Panc1 (cell line): ENCODE data around the gene ONECUT3. TPM values are rescaled to one million over a fixed set of nuclear protein-coding genes. Genes with fewer than 3 reads are reported as not detected.

Experiments used
- ATAC-seq: fragments of 200-7000 bp; cut with Tn5 transposase; 2 replicates; pipeline ENCODE4 v1.9.1; 2020; ENCODE audit warnings: mild to moderate bottlenecking, moderate library complexity
- BruUV-seq: library from RNA; stranded (reverse); fragments of 400-500 nt; replicated peaks from 2 replicates; lab custom pipeline; 2021; lab: Mats Ljungman, UMichigan
- CTCF ChIA-PET: fragments of 300-600 bp; sonication (Branson Sonifier 250); formaldehyde crosslinking; loops from one replicate; lab custom pipeline; 2022; ENCODE audit warnings: antibody characterized with exemption; lab: Charles Lee
- POLR2A ChIA-PET: fragments of 300-600 bp; sonication (Branson Sonifier 250); formaldehyde crosslinking; loops from one replicate; lab custom pipeline; 2022; ENCODE audit warnings: antibody characterized with exemption; lab: Charles Lee
- DNase-seq: peaks from one replicate; pipeline ENCODE4 v3.0.0-alpha.2; 2010; ENCODE audit warnings: low read depth, low spot score
- H3K27ac ChIP-seq: 2 replicates; pipeline ENCODE4 v1.5.1; 2011; ENCODE audit warnings: mild to moderate bottlenecking, low read length, inconsistent platforms
- H3K27me3 ChIP-seq: fragments of 200-500 bp; sonication (Bioruptor generic); 2 replicates; pipeline ENCODE4 v1.6.0; 2014; ENCODE audit warnings: low read length, inconsistent platforms; ENCODE audit not compliant: control insufficient read depth, insufficient read depth
- H3K36me3 ChIP-seq: fragments of 200-500 bp; sonication (Bioruptor generic); 2 replicates; pipeline ENCODE4 v1.5.1; 2014; ENCODE audit warnings: inconsistent platforms, mild to moderate bottlenecking, low read length, moderate library complexity; ENCODE audit not compliant: control insufficient read depth, insufficient read depth
- H3K4me1 ChIP-seq: 2 replicates; pipeline ENCODE4 v1.5.1; 2011; ENCODE audit warnings: inconsistent platforms, mild to moderate bottlenecking, low read length, moderate library complexity; ENCODE audit not compliant: control insufficient read depth, insufficient read depth
- H3K4me3 ChIP-seq, 2 experiments: 2 replicates each; pipeline ENCODE4 v1.5.1; 2011 to 2012; ENCODE audit warnings: low read depth in 2 of 2, low read length in 2 of 2, mild to moderate bottlenecking in 2 of 2, inconsistent platforms in 1 of 2, moderate library complexity in 1 of 2
- H3K9me3 ChIP-seq: fragments of 200-500 bp; sonication (Bioruptor generic); 2 replicates; pipeline ENCODE4 v1.5.1; 2014; ENCODE audit warnings: low read depth, mild to moderate bottlenecking, inconsistent platforms, low read length, moderate library complexity; ENCODE audit not compliant: control insufficient read depth, insufficient read depth
- CTCF ChIP-seq: fragments of 450-650 bp; IDR thresholded peaks from 2 replicates; pipeline ENCODE4 v1.5.1; 2017; ENCODE audit warnings: mild to moderate bottlenecking
- POLR2AphosphoS5 ChIP-seq: IDR thresholded peaks from 2 replicates; pipeline ENCODE4 v1.6.1; 2012; ENCODE audit warnings: mild to moderate bottlenecking, low read depth, low read length, moderate library complexity
- SIN3A ChIP-seq: IDR thresholded peaks from 2 replicates; pipeline ENCODE4 v1.6.1; 2012; ENCODE audit warnings: low read depth, mild to moderate bottlenecking, low read length, moderate library complexity, borderline replicate concordance; ENCODE audit not compliant: insufficient read depth
- TCF7L2 ChIP-seq: IDR thresholded peaks from 2 replicates; pipeline ENCODE4 v1.6.1; 2011; ENCODE audit warnings: mild to moderate bottlenecking, low read depth, low read length, inconsistent platforms
- in situ Hi-C: cut with HindIII; loops from 2 replicates; pipeline ENCODE4 v1.10.0; 2016; ENCODE audit warnings: low sequenced_read_pairs, low pct_unique_long_range_greater_than_20kb
- intact Hi-C: fragments of 100-400 bp; cut with micrococcal nuclease; formaldehyde crosslinking; loops from one replicate; pipeline ENCODE4 v1.10.0; 2022; ENCODE audit not compliant: unreplicated experiment
- total RNA-seq: library from RNA; stranded (reverse); gene quantifications from one replicate; pipeline ENCODE4 v1.2.1, GENCODE V29; 2021; ENCODE audit not compliant: unreplicated experiment
- TF ChIP-seq, protein P1 (sequence below), 2 experiments: IDR thresholded peaks; 2 replicates each; pipeline ENCODE4 v1.6.1; 2011 to 2012; ENCODE audit warnings: low read depth in 2 of 2, control low read depth in 1 of 2, low read length in 1 of 2, mild to moderate bottlenecking in 1 of 2, moderate library complexity in 1 of 2; ENCODE audit not compliant: insufficient read depth in 1 of 2

The ONECUT3 gene
- total RNA-seq, 1 experiment from 2014 or later, result 16.5 TPM

- no peak for TF ChIP-seq CTCF
- no peak for TF ChIP-seq TCF7L2
- no peak for TF ChIP-seq POLR2AphosphoS5
- TF ChIP-seq SIN3A, result no peak
- TF ChIP-seq, protein P1, sequence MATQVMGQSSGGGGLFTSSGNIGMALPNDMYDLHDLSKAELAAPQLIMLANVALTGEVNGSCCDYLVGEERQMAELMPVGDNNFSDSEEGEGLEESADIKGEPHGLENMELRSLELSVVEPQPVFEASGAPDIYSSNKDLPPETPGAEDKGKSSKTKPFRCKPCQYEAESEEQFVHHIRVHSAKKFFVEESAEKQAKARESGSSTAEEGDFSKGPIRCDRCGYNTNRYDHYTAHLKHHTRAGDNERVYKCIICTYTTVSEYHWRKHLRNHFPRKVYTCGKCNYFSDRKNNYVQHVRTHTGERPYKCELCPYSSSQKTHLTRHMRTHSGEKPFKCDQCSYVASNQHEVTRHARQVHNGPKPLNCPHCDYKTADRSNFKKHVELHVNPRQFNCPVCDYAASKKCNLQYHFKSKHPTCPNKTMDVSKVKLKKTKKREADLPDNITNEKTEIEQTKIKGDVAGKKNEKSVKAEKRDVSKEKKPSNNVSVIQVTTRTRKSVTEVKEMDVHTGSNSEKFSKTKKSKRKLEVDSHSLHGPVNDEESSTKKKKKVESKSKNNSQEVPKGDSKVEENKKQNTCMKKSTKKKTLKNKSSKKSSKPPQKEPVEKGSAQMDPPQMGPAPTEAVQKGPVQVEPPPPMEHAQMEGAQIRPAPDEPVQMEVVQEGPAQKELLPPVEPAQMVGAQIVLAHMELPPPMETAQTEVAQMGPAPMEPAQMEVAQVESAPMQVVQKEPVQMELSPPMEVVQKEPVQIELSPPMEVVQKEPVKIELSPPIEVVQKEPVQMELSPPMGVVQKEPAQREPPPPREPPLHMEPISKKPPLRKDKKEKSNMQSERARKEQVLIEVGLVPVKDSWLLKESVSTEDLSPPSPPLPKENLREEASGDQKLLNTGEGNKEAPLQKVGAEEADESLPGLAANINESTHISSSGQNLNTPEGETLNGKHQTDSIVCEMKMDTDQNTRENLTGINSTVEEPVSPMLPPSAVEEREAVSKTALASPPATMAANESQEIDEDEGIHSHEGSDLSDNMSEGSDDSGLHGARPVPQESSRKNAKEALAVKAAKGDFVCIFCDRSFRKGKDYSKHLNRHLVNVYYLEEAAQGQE (IDR thresholded peaks at IDR 0.05; ENCODE audit: insufficient read depth in 1 of 2, low read depth in 2 of 2, low read length in 1 of 2), result no peak
- Histone ChIP-seq H3K9me3 (no peaks in the 10 kb centered on the region), H3K27me3 (no peaks in the 10 kb centered on the region), H3K27ac (no peak overlapping the region), H3K4me1 (peaks cover 25% of the 10 kb centered on the region), H3K36me3 (no peaks in the 10 kb centered on the region), H3K4me3 (no peak overlapping the region)
- in situ Hi-C loops (no loop called here), intact Hi-C loops (no loop called here)
- DNase-seq, result no peak
- POLR2A ChIA-PET, result interaction anchor here (0.7 kb wide), 1 partner anchor 87 kb away, joined by 14 read pairs; no protein-coding TSS in a partner anchor
- CTCF ChIA-PET, result no interaction called here
- no TSS peak for BruUV-seq
- no peak for ATAC-seq
These were observed 8.4 kb downstream of the ONECUT3 start for GRCh38 chr19:1761528-1762242.

GRCh38 chr19:1762243-1763117 lies 9.2 kb downstream of the ONECUT3 start:
- DNase-seq, result no peak
- ATAC-seq, result no peak
- H3K4me3 ChIP-seq, result no peak overlapping the region
- H3K27me3 ChIP-seq, result no peaks in the 10 kb centered on the region
- in situ Hi-C loops, result no loop called here
- ChIA-PET CTCF (no interaction called here), POLR2A (no interaction called here)
- H3K36me3 ChIP-seq, result no peaks in the 10 kb centered on the region
- no TSS peak for BruUV-seq
- H3K9me3 ChIP-seq, result no peaks in the 10 kb centered on the region
- peaks cover 30% of the 10 kb centered on the region for H3K4me1 ChIP-seq
- TF ChIP-seq TCF7L2 (no peak), SIN3A (no peak), POLR2AphosphoS5 (no peak), CTCF (no peak)
- TF ChIP-seq, protein P1 (IDR thresholded peaks at IDR 0.05; ENCODE audit: insufficient read depth in 1 of 2, low read depth in 2 of 2, low read length in 1 of 2), result no peak
- intact Hi-C loops, result no loop called here
- H3K27ac ChIP-seq, result no peak overlapping the region
